Naive thymus-derived CD4-positive, alpha-beta T cell (primary cell): ENCODE measurements around the gene SLC5A5. TPM values are rescaled to one million over a fixed set of nuclear protein-coding genes. Genes with fewer than 3 reads are reported as not detected.
A peak's percentile ranks its signal among the peaks of the same experiment; 100 is the strongest.

Experiments used
- ATAC-seq: fragments of 150-1000 bp; cut with Tn5 transposase; 2 replicates; pipeline ENCODE4 v1.10.0; 2021; ENCODE audit warnings: mild to moderate bottlenecking, moderate library complexity
- CTCF ChIA-PET: fragments of 350-600 bp; sonication (Branson Sonifier 250); formaldehyde crosslinking; loops from one replicate; lab custom pipeline; 2021; ENCODE audit warnings: antibody characterized with exemption; lab: Charles Lee
- POLR2A ChIA-PET: fragments of 350-600 bp; sonication (Branson Sonifier 250); formaldehyde crosslinking; loops from one replicate; lab custom pipeline; 2021; ENCODE audit warnings: antibody characterized with exemption, inconsistent platforms; lab: Charles Lee
- DNase-seq, 9 donors: peaks; one replicate each; pipeline versions ENCODE4 v3.0.0 to v3.0.0-alpha.2; 2020 to 2022; ENCODE audit warnings: mixed read lengths in 1 of 9
- H3K27ac ChIP-seq: one replicate; pipeline ENCODE4 v1.7.0; 2013; ENCODE audit warnings: mild to moderate bottlenecking, low read depth, low read length, moderate library complexity
- H3K27me3 ChIP-seq, 2 donors: one replicate each; pipeline ENCODE4 v1.7.0; 2013; ENCODE audit warnings: low read length in 2 of 2, mild to moderate bottlenecking in 2 of 2, moderate library complexity in 2 of 2; ENCODE audit not compliant: control insufficient read depth in 2 of 2, insufficient read depth in 2 of 2
- H3K36me3 ChIP-seq, 3 experiments: 1 replicate in 2 of 3; 2 replicates in 1 of 3; pipeline ENCODE4 v1.7.0; 2013; ENCODE audit warnings: low read length in 3 of 3, mild to moderate bottlenecking in 3 of 3, moderate library complexity in 1 of 3; ENCODE audit not compliant: insufficient read depth in 3 of 3, control insufficient read depth in 2 of 3
- H3K4me1 ChIP-seq, 2 donors: one replicate each; pipeline ENCODE4 v1.7.0; 2013; ENCODE audit warnings: low read length in 2 of 2, mild to moderate bottlenecking in 2 of 2, moderate library complexity in 1 of 2; ENCODE audit not compliant: control insufficient read depth in 2 of 2, insufficient read depth in 2 of 2
- H3K4me3 ChIP-seq: 2 replicates; pipeline ENCODE4 v1.7.0; 2013; ENCODE audit warnings: mild to moderate bottlenecking, low read length
- H3K9me3 ChIP-seq, 3 experiments: 1 replicate in 2 of 3; 2 replicates in 1 of 3; pipeline ENCODE4 v1.7.0; 2013; ENCODE audit warnings: low read length in 3 of 3; ENCODE audit not compliant: control insufficient read depth in 2 of 3
- H3K27ac Mint-ChIP-seq, 9 donors: one replicate each; pipeline ENCODE4 v1.8.0; 2020 to 2022; ENCODE audit warnings: mixed read lengths in 9 of 9, mild to moderate bottlenecking in 8 of 9, moderate library complexity in 5 of 9, inconsistent platforms in 2 of 9
- H3K27me3 Mint-ChIP-seq, 5 donors: one replicate each; pipeline ENCODE4 v1.8.0; 2021 to 2022; ENCODE audit warnings: mixed read lengths in 5 of 5, mild to moderate bottlenecking in 1 of 5
- H3K36me3 Mint-ChIP-seq, 5 donors: one replicate each; pipeline ENCODE4 v1.8.0; 2020 to 2022; ENCODE audit warnings: mixed read lengths in 5 of 5, mild to moderate bottlenecking in 3 of 5, inconsistent platforms in 1 of 5
- H3K4me1 Mint-ChIP-seq, 7 donors: one replicate each; pipeline ENCODE4 v1.8.0; 2020 to 2022; ENCODE audit warnings: mixed read lengths in 7 of 7, mild to moderate bottlenecking in 3 of 7, inconsistent platforms in 1 of 7
- H3K4me3 Mint-ChIP-seq, 10 donors: one replicate each; pipeline ENCODE4 v1.8.0; 2020 to 2022; ENCODE audit warnings: mild to moderate bottlenecking in 10 of 10, mixed read lengths in 10 of 10, moderate library complexity in 6 of 10, inconsistent platforms in 2 of 10
- H3K9me3 Mint-ChIP-seq, 11 donors: one replicate each; pipeline ENCODE4 v1.8.0; 2020 to 2022; ENCODE audit warnings: mixed read lengths in 11 of 11, mild to moderate bottlenecking in 4 of 11, inconsistent platforms in 1 of 11, moderate library complexity in 1 of 11
- intact Hi-C, 2 donors: fragments of 100-400 bp; cut with micrococcal nuclease; formaldehyde crosslinking; loops; one replicate each; pipeline ENCODE4 v1.15.1; 2023
- polyA plus RNA-seq, 2 donors: library from polyadenylated mRNA; unstranded; fragments of 300-500 nt; fragmentation: Illumina TruSeq; gene quantifications; one replicate each; pipeline ENCODE4 v1.2.3, GENCODE V29; 2021
- total RNA-seq, 6 experiments: library from RNA in 5 of 6; stranded (reverse) in 5 of 6; gene quantifications; 1 replicate in 5 of 6; 2 replicates in 1 of 6; pipeline ENCODE4 v1.2.3 and lab custom pipeline; 2021 to 2026

The SLC5A5 gene
- total and polyA plus RNA-seq, 7 experiments from 2014 or later, result 1.2 to 4.1 (median 2.9) TPM

GRCh38 chr19:17942582-17943273 lies 71.0 kb downstream of the SLC5A5 start:
- H3K4me1 Mint-ChIP-seq, result peaks cover 6 to 18% (median 16%) of the 10 kb centered on the region in 7 donors
- Histone ChIP-seq H3K27me3 (no peaks in the 10 kb centered on the region), H3K4me3 (no peak overlapping the region), H3K9me3 (no peaks in the 10 kb centered on the region), H3K36me3 (peaks cover 0 to 45% (median 4%) of the 10 kb centered on the region in 3 experiments), H3K27ac (no peak overlapping the region), H3K4me1 (peaks cover 5 to 6% of the 10 kb centered on the region in 2 donors)
- peaks cover 0 to 4% (median 0%) of the 10 kb centered on the region in 11 donors for H3K9me3 Mint-ChIP-seq
- intact Hi-C loops, result loop anchor here in 1 of 2 donors (10.0 kb wide), 1 partner anchor 472 kb away; the partner anchor contains the start of gene SSBP4
- no peak overlapping the region for H3K4me3 Mint-ChIP-seq
- peaks cover 0 to 7% (median 2%) of the 10 kb centered on the region in 5 donors for H3K36me3 Mint-ChIP-seq
- no peaks in the 10 kb centered on the region for H3K27me3 Mint-ChIP-seq
- CTCF ChIA-PET, result interaction anchor here (0.7 to 2.0 kb wide), 3 partner anchors 51 to 56 kb away, joined by 3 to 12 read pairs (median 3); no protein-coding TSS in a partner anchor
- H3K27ac Mint-ChIP-seq, result no peak overlapping the region
- POLR2A ChIA-PET, result interaction anchor here (2.1 to 3.1 kb wide), 2 partner anchors 53 to 64 kb away, joined by 4 to 9 read pairs; no protein-coding TSS in a partner anchor
- ATAC-seq (no peak), DNase-seq (peak in 1 of 9 donors; percentile 8)

GRCh38 chr19:17943274-17944221 lies 71.8 kb downstream of the SLC5A5 start:
- Histone ChIP-seq H3K36me3 (peaks cover 0 to 45% (median 2%) of the 10 kb centered on the region in 3 experiments), H3K9me3 (no peaks in the 10 kb centered on the region), H3K27ac (no peak overlapping the region), H3K4me1 (peaks cover 6 to 7% of the 10 kb centered on the region in 2 donors), H3K27me3 (no peaks in the 10 kb centered on the region), H3K4me3 (no peak overlapping the region)
- intact Hi-C loops, result loop anchor here in 1 of 2 donors (10.0 kb wide), 1 partner anchor 471 kb away; the partner anchor contains the start of gene SSBP4
- peaks cover 0 to 4% (median 0%) of the 10 kb centered on the region in 11 donors for H3K9me3 Mint-ChIP-seq
- H3K4me1 Mint-ChIP-seq, result peaks cover 6 to 18% (median 17%) of the 10 kb centered on the region in 7 donors
- H3K4me3 Mint-ChIP-seq, result no peak overlapping the region
- peaks cover 0 to 2% (median 0%) of the 10 kb centered on the region in 5 donors for H3K27me3 Mint-ChIP-seq
- POLR2A ChIA-PET, result interaction anchor here (2.1 to 3.1 kb wide), 2 partner anchors 52 to 64 kb away, joined by 4 to 9 read pairs; no protein-coding TSS in a partner anchor
- no peak overlapping the region for H3K27ac Mint-ChIP-seq
- DNase-seq, result peak in 1 of 9 donors; percentile 8
- no peak for ATAC-seq
- CTCF ChIA-PET, result interaction anchor here (0.7 to 4.2 kb wide), 3 partner anchors 53 to 55 kb away, joined by 3 to 23 read pairs (median 12); no protein-coding TSS in a partner anchor
- H3K36me3 Mint-ChIP-seq, result peaks cover 0 to 7% (median 0%) of the 10 kb centered on the region in 5 donors

- POLR2A ChIA-PET, result interaction anchor here (3.1 kb wide), 1 partner anchor 51 kb away, joined by 9 read pairs; no protein-coding TSS in a partner anchor
- ATAC-seq (no peak), DNase-seq (peak in 1 of 9 donors; percentile 3)
- H3K36me3 Mint-ChIP-seq, result peaks cover 0 to 7% (median 0%) of the 10 kb centered on the region in 5 donors
- no peak overlapping the region for H3K27ac Mint-ChIP-seq
- Histone ChIP-seq H3K36me3 (peaks cover 0 to 42% (median 0%) of the 10 kb centered on the region in 3 experiments), H3K4me1 (peaks cover 14% of the 10 kb centered on the region in 2 donors), H3K27ac (no peak overlapping the region), H3K9me3 (no peaks in the 10 kb centered on the region), H3K27me3 (peaks cover 0 to 1% of the 10 kb centered on the region in 2 donors), H3K4me3 (no peak overlapping the region)
- peaks cover 11 to 26% (median 24%) of the 10 kb centered on the region in 7 donors for H3K4me1 Mint-ChIP-seq
- H3K4me3 Mint-ChIP-seq, result peak overlapping the region in 1 of 10 donors; percentile 19
- H3K27me3 Mint-ChIP-seq, result peaks cover 3 to 9% (median 4%) of the 10 kb centered on the region in 5 donors
- intact Hi-C loops, result loop anchor here in 1 of 2 donors (10.0 kb wide), 1 partner anchor 470 kb away; the partner anchor contains the start of gene SSBP4
- CTCF ChIA-PET, result interaction anchor here (0.6 to 4.2 kb wide), 2 partner anchors 53 to 67 kb away, joined by 3 to 23 read pairs; no protein-coding TSS in a partner anchor
- peaks cover 0 to 4% (median 0%) of the 10 kb centered on the region in 11 donors for H3K9me3 Mint-ChIP-seq
These were observed 72.6 kb downstream of the SLC5A5 start for GRCh38 chr19:17944301-17944700.

Other genes with a start within 250 kb of the SLC5A5 start
- under 1 TPM in 4 of 5 experiments, not detected in 1; 0.03 to 0.30 (median 0.11) TPM for gene UNC13A, start 183.6 kb upstream of the SLC5A5 start, total RNA-seq
- gene UNC13A, start 183.6 kb upstream of the SLC5A5 start, polyA plus RNA-seq, result under 1 TPM; 0.02 to 0.04 TPM
- 10 to 100 TPM; 28.6 to 73.8 (median 52.5) TPM for gene MAP1S, start 152.5 kb upstream of the SLC5A5 start, total RNA-seq
- gene MAP1S, start 152.5 kb upstream of the SLC5A5 start, polyA plus RNA-seq, result 10 to 100 TPM; 21.9 to 48.4 TPM
- gene FCHO1, start 120.5 kb upstream of the SLC5A5 start, total RNA-seq, result 100 to 1,000 TPM in 2 of 5 experiments, 10 to 100 TPM in 3; 73.2 to 107 (median 87.7) TPM
- gene FCHO1, start 120.5 kb upstream of the SLC5A5 start, polyA plus RNA-seq, result 10 to 100 TPM; 14.7 to 43.4 TPM
- under 1 TPM in 2 of 5 experiments, not detected in 3; 0.53 to 0.96 TPM for gene B3GNT3, start 76.8 kb upstream of the SLC5A5 start, total RNA-seq
- gene B3GNT3, start 76.8 kb upstream of the SLC5A5 start, polyA plus RNA-seq, result 1 to 10 TPM in 1 of 2 donors, under 1 TPM in 1; 0.43 to 1.0 TPM
- gene INSL3, start 50.4 kb upstream of the SLC5A5 start, total RNA-seq, result 10 to 100 TPM in 1 of 5 experiments, 1 to 10 TPM in 4; 5.5 to 11.1 (median 8.2) TPM
- gene INSL3, start 50.4 kb upstream of the SLC5A5 start, polyA plus RNA-seq, result 1 to 10 TPM; 2.0 to 6.0 TPM
- gene JAK3, start 24.0 kb upstream of the SLC5A5 start, total RNA-seq, result 100 to 1,000 TPM; 154 to 296 (median 202) TPM
- 100 to 1,000 TPM; 125 to 153 TPM for gene JAK3, start 24.0 kb upstream of the SLC5A5 start, polyA plus RNA-seq
- 1,000 to 10,000 TPM; 2,413 to 3,932 (median 3,224) TPM for gene RPL18A, start 12.0 kb upstream of the SLC5A5 start, total RNA-seq
- gene RPL18A, start 12.0 kb upstream of the SLC5A5 start, polyA plus RNA-seq, result 1,000 to 10,000 TPM; 4,242 to 4,833 TPM
- 10 to 100 TPM; 28.7 to 60.5 (median 32.6) TPM for gene CCDC124, start 61.1 kb downstream of the SLC5A5 start, total RNA-seq
- gene CCDC124, start 61.1 kb downstream of the SLC5A5 start, polyA plus RNA-seq, result 10 to 100 TPM; 31.1 to 63.8 TPM
- under 1 TPM in 1 of 5 experiments, not detected in 4; 0.05 TPM for gene KCNN1, start 95.2 kb downstream of the SLC5A5 start, total RNA-seq
- gene KCNN1, start 95.2 kb downstream of the SLC5A5 start, polyA plus RNA-seq, result not detected
- gene ARRDC2, start 136.2 kb downstream of the SLC5A5 start, total RNA-seq, result 100 to 1,000 TPM in 4 of 5 experiments, 10 to 100 TPM in 1; 77.2 to 237 (median 152) TPM
- gene ARRDC2, start 136.2 kb downstream of the SLC5A5 start, polyA plus RNA-seq, result 10 to 100 TPM; 31.8 to 60.1 TPM
- 100 to 1,000 TPM in 1 of 5 experiments, 10 to 100 TPM in 4; 17.7 to 110 (median 25.0) TPM for gene IL12RB1, start 215.0 kb downstream of the SLC5A5 start, total RNA-seq
- 10 to 100 TPM; 17.6 to 24.1 TPM for gene IL12RB1, start 215.0 kb downstream of the SLC5A5 start, polyA plus RNA-seq
- 10 to 100 TPM; 36.0 to 58.7 (median 50.6) TPM for gene MAST3, start 225.8 kb downstream of the SLC5A5 start, total RNA-seq
- 10 to 100 TPM; 10.2 to 20.3 TPM for gene MAST3, start 225.8 kb downstream of the SLC5A5 start, polyA plus RNA-seq